T47D (cell line): ENCODE results near the gene EED.
A peak's percentile ranks its signal among the peaks of the same experiment; 100 is the strongest.
"Not testable (repeated sequence)": the region's sequence is repeated elsewhere in the genome, so short reads cannot be mapped to it uniquely, and the experiment has no call there.

Experiments used
- DNase-seq, 2 experiments: peaks; one replicate each; pipeline versions ENCODE4 v3.0.0 to v3.0.0-alpha.2; 2011 to 2012; ENCODE audit warnings: low read depth in 1 of 2, low spot score in 1 of 2
- JUND ChIP-seq: IDR thresholded peaks from 2 replicates; pipeline ENCODE4 v1.6.1; 2012; ENCODE audit warnings: low read depth
- in situ Hi-C: cut with HindIII; loops from 2 replicates; pipeline ENCODE4 v1.10.0; 2016; ENCODE audit warnings: low sequenced_read_pairs, low pct_unique_long_range_greater_than_20kb

The EED gene

DNA sequence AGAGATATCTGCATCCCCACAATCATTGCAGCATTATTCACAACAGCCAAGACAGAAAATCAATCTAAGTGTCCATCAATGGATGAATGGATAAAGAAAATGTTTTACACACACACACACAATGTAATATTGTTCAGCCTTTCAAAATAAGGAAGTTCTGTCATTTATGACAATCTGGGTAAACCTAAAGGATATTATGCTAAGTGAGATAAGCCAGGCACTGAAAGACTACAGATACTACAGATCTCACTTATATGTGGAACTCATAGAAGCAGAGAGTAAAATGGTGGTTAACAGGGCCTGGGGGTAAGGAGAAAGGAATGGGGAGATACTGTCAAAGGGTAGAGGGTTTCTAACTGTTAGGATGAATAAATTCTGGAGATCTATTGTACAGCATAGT lies 36.0 kb upstream of the EED start:
- in situ Hi-C loops = no loop called here
- TF ChIP-seq JUND = no peak
- no peak for DNase-seq

DNA sequence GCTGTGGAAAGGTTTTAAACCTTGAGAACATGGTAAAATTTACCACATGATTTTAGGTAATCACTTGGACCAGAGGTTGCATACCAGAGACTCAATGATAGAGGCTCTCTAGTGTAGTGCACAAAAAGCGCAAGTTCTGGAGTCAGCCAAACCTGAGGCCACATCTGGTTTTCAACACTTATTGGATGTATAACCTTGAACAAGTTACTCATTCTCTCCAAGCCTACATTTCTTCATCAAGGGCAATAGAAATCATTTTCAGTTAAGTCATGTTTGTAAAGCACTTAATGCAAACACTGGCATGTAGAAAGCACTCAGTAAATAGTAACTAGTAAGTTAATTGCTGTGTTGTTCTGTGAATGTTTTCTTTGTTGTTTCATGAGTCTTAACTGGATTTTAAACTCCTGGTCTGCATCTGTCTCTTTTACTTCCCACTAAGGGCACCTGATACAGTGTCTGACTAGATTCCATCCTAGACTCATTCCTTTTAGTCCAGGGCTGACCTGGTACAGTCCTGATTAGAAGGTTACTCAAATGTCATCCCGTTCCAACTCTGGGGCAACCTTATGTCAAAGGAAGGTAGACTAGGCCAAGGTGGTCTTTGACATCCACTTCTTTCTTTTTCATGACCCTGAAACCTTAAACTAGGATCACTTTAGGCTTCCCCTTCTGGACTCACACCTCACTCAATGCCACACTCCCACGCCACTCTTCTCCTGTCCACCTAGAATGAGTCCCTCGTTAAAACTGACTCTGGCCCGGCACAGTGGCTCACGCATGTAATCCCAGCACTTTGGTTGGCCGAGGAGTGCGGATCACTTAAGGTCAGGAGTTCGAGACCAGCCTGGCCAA lies 34.5 kb upstream of the EED start:
- in situ Hi-C loops = no loop called here
- TF ChIP-seq JUND = no peak
- no peak for DNase-seq

DNA sequence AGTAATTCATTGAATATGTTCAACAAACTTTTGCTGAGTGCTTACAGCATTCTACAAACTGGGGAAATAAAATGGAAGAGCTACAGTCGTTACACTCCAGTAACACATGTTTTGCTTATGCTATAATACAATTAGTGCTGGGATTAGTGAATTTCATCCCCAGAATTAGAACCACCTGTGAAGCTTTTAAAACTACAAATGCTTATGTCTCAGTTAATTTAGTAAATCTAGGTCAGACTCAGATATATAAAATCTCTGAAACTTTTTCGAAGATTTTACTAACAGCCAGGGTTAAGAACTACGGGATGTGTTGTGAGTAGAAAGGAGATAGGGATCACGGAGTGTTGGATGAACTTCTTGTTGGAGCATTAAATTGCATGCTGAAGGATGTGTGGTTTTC lies 33.7 kb upstream of the EED start:
- no peak for DNase-seq
- no peak for TF ChIP-seq JUND
- in situ Hi-C loops = no loop called here

DNA sequence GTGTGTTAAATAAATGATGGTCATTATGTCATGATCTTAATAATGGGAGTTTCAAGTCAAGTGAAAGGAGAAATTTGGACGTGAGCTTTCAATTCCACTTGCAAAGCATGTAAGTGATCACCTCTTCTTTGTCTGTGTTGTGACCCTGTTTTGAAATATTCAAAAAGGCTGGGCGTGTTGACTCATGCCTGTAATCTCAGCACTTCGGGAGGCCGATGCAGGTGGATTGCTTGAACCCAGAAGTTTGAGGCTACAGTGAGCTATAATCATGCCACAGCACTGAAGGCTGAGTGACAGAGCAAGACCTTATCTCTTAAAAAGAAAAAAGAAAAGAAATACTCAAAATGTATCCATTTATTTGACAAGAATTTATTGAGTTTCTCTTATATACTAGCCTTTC lies 32.9 kb upstream of the EED start:
- in situ Hi-C loops = no loop called here
- no peak for DNase-seq
- no peak for TF ChIP-seq JUND

DNA sequence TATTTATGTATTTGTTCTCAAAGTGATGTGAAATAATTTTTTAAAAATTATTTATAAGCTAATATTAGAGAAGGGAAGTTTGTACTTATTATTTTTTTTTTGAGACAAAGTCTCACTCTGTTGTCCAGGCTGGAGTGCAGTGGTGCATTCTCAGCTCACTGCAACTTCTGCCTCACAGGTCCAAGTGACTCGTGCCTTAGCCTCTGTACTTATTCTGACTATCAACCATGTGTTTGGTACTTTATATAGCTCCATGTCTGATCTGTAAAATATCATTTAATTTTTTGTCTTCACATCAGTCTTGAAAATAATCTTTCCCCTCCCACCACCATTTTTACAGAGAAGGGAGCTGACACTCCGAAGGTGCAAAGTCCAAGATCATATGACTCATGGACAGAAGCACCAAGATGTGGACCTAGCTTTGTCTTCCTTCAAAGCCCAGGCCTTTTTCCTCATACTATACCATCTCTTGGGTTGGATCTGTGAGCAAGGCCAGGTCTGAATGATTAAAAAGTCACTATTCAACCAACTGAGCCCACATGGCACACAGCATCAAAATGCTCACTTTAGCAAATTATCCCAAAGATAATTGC lies 32.4 kb upstream of the EED start:
- TF ChIP-seq JUND = no peak
- in situ Hi-C loops = no loop called here
- no peak for DNase-seq

DNA sequence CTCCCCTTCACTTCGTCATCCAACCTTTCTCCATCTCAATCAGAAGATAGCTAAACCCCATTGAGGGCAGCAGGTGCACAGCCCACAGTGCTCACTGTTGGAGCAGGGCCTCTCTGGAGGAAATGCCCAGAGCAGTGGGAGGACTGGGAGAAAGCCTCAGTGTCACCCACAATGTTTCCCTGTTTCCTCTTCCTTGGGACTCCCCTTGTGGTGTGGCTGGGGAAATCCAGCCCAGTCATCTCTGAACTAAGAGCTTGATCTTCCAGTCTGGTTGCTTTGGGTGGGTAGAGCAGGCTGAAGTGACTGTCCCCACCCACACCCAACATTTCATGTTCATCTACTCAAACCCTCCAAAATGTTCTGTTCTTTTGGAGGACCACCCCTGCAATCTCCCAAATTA lies 29.8 kb upstream of the EED start:
- peak in 1 of 2 experiments; percentile 58 for DNase-seq
- no peak for TF ChIP-seq JUND
- in situ Hi-C loops = no loop called here

DNA sequence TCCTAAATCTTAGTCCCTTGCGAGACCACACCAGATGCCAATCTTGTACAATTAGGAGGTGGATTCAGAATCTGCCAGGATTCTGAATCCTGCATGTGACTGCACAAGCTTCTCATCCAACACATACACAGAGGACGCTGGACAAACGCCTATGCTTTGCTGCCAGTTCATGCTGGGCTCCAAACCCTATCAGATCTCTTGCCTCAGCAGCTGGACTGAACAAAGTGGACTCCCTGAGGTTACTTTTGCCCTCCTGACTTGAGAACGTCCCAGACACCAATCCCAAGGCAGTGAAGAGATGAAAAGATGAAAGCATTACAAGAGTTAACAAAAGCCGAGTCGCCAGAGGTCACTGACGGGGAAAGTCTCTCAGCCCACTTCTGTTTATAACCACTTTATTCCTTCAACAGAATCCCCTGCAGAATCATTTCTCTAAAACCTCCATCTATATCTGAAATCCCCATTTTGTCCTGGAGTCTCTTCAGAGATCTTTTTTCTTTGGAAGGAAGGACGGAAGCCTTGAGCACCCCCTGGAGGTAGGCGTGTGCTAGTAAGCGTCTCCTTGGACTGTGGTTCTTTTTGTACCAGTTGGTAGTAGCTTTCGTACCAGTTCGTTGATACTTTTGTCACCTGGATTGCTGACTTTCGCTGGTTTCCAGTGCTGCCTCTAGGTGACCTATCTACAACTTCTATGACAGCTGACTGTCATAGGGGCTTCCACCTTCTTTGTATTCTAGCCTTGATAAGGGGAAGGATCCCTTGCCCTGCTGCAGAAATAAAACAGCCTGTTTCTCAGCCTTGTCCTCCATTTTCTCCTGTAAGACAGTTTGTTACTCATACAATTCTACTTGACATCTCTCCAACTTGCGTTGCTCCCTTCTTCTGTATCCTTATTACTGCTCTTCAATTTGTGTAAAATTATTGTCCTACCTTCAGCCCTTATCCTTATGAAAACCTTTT lies 26.1 kb upstream of the EED start:
- DNase-seq = peak; percentile 74 to 88
- in situ Hi-C loops = no loop called here
- no peak for TF ChIP-seq JUND

DNA sequence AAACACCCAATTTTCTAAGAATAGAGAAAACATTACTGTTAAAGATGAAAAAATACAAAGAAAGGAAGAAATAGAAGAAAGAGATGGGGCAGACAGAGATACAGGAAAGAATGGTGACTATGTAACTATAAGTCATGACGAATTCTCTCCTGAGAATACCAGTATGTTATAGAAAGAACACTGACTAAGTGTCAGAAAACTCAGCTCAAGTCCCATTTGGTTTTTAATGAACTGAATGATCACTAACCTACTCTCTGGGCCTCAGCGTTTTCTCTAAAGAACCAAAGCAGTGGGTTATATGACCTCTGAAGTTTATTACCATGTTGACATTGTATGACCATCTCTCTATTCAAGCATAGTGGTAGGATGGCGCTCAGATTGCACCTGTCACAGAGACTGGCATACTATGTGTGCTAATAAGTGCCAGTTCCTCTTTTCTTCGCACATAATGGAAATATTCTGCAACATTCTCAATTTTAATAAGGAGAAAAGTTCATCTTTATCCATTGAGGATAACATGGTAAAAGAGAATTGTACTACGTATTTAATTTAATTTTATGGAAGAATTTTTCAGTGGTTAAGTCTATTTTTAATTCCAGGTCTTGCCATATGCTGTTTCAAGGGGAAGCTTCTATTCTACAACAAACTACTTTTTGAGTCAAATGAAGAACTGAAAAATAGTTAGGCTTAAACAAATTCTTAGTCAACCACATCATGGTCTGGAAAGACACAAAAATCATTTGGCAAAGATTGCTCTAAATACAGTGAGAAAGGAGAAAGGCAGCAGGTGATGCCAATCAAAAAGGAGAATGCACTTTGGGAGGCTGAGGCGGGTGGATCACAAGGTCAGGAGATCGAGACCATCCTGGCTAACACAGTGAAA lies 25.0 kb upstream of the EED start:
- no peak for TF ChIP-seq JUND
- in situ Hi-C loops = no loop called here
- no peak for DNase-seq

DNA sequence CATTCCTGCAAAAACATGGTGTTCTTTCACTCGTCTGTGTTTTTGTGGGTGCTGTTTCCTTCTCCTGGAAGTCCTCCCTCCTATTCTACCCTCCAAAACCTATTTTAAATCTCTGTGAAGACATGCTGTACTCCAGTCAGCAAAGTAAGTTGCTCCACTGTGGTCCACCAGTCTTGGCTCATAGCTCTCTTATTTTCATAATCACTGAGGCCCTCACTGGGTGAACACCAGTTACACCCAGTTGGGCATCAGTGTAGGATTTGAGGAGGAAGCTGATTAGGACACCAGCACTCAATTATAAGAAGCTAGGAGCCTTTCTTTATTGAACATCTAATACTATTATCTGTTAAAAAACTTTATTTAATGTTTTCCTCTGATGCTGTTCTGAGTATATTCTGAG lies 23.9 kb upstream of the EED start:
- TF ChIP-seq JUND = no peak
- in situ Hi-C loops = no loop called here
- no peak for DNase-seq

DNA sequence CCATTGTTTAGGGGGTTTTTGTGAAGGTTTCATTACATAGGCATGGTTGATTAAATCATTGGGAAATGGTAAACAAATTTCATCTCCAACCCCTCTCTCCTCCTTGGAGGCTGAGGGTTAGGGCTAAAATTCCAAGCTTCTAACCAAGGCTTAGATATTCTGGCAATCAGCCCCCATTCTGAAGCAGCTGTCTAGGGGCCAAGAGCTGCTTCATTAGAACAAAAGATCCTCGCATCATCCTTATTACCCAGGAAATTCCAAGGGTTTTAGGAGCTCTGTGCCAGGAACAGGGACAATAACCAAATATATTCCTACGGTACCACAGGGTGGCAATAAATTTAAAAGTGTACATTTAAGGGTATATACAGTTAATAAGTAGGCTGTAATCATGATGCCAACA lies 22.5 kb upstream of the EED start:
- DNase-seq = no peak
- no peak for TF ChIP-seq JUND
- in situ Hi-C loops = no loop called here

DNA sequence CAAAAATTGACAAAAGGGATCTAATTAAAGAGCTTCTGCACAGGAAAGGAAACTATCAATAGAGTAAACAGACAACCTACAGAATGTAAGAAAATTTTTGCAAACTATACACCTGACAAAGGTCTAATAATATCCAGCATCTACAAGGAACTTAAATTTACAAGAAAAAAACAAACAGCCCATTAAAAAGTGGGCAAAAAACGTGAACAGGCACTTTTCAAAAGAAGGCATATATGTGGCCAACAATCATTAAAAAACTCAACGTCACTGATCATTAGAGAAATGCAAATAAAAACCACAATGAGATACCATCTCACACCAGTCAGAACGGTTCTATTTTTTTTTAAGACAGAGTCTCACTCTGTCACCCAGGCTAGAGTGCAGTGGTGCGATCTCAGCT lies 20.0 kb upstream of the EED start:
- DNase-seq, in situ Hi-C loops: not testable (repeated sequence)

DNA sequence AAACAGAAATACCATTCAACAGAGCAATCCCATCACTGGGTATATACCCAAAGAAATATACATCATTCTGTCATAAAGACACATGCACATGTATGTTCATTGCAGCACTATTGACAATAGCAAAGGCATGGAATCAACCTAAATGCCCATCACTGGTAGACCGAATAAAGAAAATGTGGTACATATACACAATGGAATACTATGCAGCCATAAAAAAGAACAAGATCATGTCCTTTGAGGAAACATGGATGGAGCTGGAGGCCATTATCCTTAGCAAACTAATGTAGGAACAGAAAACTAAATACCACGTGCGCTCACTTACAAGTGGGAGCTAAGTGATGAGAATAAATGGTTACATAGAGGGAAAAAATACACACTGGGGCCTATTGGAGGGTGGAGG lies 19.2 kb upstream of the EED start:
- in situ Hi-C loops, DNase-seq: not testable (repeated sequence)
